Loucy (cell line): ENCODE measurements around the gene FFAR3.

Source experiments
- H2AFZ ChIP-seq: fragments of 200-600 bp; sonication (generic); 2 replicates; pipeline ENCODE4 v1.6.0; 2016; ENCODE audit warnings: antibody characterized with exemption, mild to moderate bottlenecking, low read length, moderate library complexity
- H3F3A ChIP-seq: fragments of 200-600 bp; 2 replicates; pipeline ENCODE4 v1.6.0; 2016; ENCODE audit warnings: antibody characterized with exemption, low read depth, mild to moderate bottlenecking
- H3K27me3 ChIP-seq: fragments of 200-600 bp; sonication (generic); 2 replicates; pipeline ENCODE4 v1.6.1; 2014; ENCODE audit warnings: low read length, mild to moderate bottlenecking; ENCODE audit not compliant: insufficient read depth, poor library complexity, severe bottlenecking
- H3K36me3 ChIP-seq: fragments of 200-600 bp; sonication (generic); 2 replicates; pipeline ENCODE4 v1.6.1; 2016; ENCODE audit warnings: low read length; ENCODE audit not compliant: insufficient read depth
- H3K4me1 ChIP-seq: fragments of 200-600 bp; sonication (generic); 2 replicates; pipeline ENCODE4 v1.5.1; 2014; ENCODE audit warnings: low read length, mild to moderate bottlenecking; ENCODE audit not compliant: insufficient read depth, poor library complexity, severe bottlenecking
- H3K4me2 ChIP-seq: fragments of 200-600 bp; sonication (generic); 2 replicates; pipeline ENCODE4 v1.6.0; 2014; ENCODE audit warnings: antibody characterized with exemption, low read length, low read depth, mild to moderate bottlenecking; ENCODE audit not compliant: poor library complexity, severe bottlenecking
- H3K4me3 ChIP-seq: fragments of 200-600 bp; sonication (generic); 2 replicates; pipeline ENCODE4 v1.5.1; 2014; ENCODE audit warnings: low read length, mild to moderate bottlenecking, mixed read lengths; ENCODE audit not compliant: poor library complexity, severe bottlenecking
- H3K79me2 ChIP-seq: fragments of 200-600 bp; sonication (generic); 2 replicates; pipeline ENCODE4 v1.6.1; 2014; ENCODE audit warnings: low read length; ENCODE audit not compliant: insufficient read depth
- H3K9ac ChIP-seq: fragments of 200-600 bp; sonication (generic); 2 replicates; pipeline ENCODE4 v1.6.0; 2014; ENCODE audit warnings: mild to moderate bottlenecking, low read depth, low read length, moderate library complexity; ENCODE audit not compliant: poor library complexity, severe bottlenecking
- H3K9me2 ChIP-seq: fragments of 200-600 bp; sonication (generic); replicated peaks from 2 replicates; pipeline ENCODE4 v1.6.1; 2016; ENCODE audit warnings: low read depth, low read length, mixed read lengths
- H3K9me3 ChIP-seq: fragments of 200-600 bp; sonication (generic); 2 replicates; pipeline ENCODE4 v1.6.1; 2014; ENCODE audit warnings: mild to moderate bottlenecking, antibody characterized with exemption, low read length, low read depth; ENCODE audit not compliant: insufficient read depth
- H4K20me1 ChIP-seq: fragments of 200-600 bp; sonication (generic); 2 replicates; pipeline ENCODE4 v1.6.0; 2014; ENCODE audit warnings: antibody characterized with exemption, low read length, mild to moderate bottlenecking; ENCODE audit not compliant: insufficient read depth, poor library complexity, severe bottlenecking
- EZH2phosphoT487 ChIP-seq: fragments of 200-600 bp; IDR thresholded peaks from 2 replicates; pipeline ENCODE4 v1.6.1; 2018; ENCODE audit warnings: antibody characterized with exemption, mild to moderate bottlenecking, moderate library complexity, borderline replicate concordance
- TF ChIP-seq, protein P1 (sequence below): fragments of 200-600 bp; sonication (generic); conservative IDR thresholded peaks from 2 replicates; pipeline ENCODE4 v1.5.1; 2014; ENCODE audit warnings: mild to moderate bottlenecking, antibody characterized with exemption, low read length

The FFAR3 gene

GRCh38 chr19:35396240-35396885, 38.1 kb downstream of the FFAR3 start:
- Histone ChIP-seq H3K4me3 (no peak overlapping the region), H3K9ac (no peak overlapping the region), H4K20me1 (no peaks in the 10 kb centered on the region), H3K27me3 (no peaks in the 10 kb centered on the region), H3K79me2 (no peaks in the 10 kb centered on the region), H2AFZ (no peak overlapping the region), H3K4me2 (no peak overlapping the region), H3K4me1 (peaks cover 8% of the 10 kb centered on the region), H3K9me2 (no peaks in the 10 kb centered on the region), H3K36me3 (no peaks in the 10 kb centered on the region), H3F3A (no peaks in the 10 kb centered on the region), H3K9me3 (no peaks in the 10 kb centered on the region)
- TF ChIP-seq EZH2phosphoT487, result no peak
- TF ChIP-seq, protein P1, sequence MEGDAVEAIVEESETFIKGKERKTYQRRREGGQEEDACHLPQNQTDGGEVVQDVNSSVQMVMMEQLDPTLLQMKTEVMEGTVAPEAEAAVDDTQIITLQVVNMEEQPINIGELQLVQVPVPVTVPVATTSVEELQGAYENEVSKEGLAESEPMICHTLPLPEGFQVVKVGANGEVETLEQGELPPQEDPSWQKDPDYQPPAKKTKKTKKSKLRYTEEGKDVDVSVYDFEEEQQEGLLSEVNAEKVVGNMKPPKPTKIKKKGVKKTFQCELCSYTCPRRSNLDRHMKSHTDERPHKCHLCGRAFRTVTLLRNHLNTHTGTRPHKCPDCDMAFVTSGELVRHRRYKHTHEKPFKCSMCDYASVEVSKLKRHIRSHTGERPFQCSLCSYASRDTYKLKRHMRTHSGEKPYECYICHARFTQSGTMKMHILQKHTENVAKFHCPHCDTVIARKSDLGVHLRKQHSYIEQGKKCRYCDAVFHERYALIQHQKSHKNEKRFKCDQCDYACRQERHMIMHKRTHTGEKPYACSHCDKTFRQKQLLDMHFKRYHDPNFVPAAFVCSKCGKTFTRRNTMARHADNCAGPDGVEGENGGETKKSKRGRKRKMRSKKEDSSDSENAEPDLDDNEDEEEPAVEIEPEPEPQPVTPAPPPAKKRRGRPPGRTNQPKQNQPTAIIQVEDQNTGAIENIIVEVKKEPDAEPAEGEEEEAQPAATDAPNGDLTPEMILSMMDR, result no peak

- H3K9me2 ChIP-seq, result no peaks in the 10 kb centered on the region
- no peak overlapping the region for H3K9ac ChIP-seq
- H3K27me3 ChIP-seq, result no peaks in the 10 kb centered on the region
- H3K4me1 ChIP-seq, result peaks cover 9% of the 10 kb centered on the region
- no peak overlapping the region for H2AFZ ChIP-seq
- H3K4me3 ChIP-seq, result no peak overlapping the region
- no peaks in the 10 kb centered on the region for H3K9me3 ChIP-seq
- no peaks in the 10 kb centered on the region for H3F3A ChIP-seq
- H3K79me2 ChIP-seq, result no peaks in the 10 kb centered on the region
- H4K20me1 ChIP-seq, result no peaks in the 10 kb centered on the region
- no peak overlapping the region for H3K4me2 ChIP-seq
- no peaks in the 10 kb centered on the region for H3K36me3 ChIP-seq
- no peak for TF ChIP-seq EZH2phosphoT487
- TF ChIP-seq, protein P1, result no peak
These were observed 38.8 kb downstream of the FFAR3 start for GRCh38 chr19:35397064-35397463.

DNA sequence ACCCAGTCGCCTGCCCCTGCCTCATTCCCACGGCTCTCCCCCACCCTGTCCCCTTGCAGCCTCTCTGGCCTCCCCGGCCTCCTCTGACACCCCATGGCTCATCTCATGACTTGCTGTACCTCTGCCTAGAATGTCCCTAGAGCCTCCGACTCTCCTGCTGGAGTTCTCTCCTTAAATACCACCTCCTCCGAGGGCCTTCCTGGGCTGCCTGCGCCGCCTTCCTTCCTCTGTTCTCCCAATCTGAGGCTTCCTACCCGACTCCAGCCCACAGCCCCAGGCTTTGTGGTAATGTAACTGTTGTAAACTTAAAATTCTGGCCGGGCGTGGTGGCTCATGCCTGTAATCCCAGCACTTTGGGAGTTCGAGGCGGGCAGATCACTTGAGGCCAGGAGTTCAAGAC, 40.3 kb downstream of the FFAR3 start:
- TF ChIP-seq, protein P1, result no peak

More for the DNA sequence above, 40.3 kb downstream of the FFAR3 start:
- H3K9me3 ChIP-seq, result no peaks in the 10 kb centered on the region
- H3K4me3 ChIP-seq, result no peak overlapping the region
- no peak overlapping the region for H3K4me2 ChIP-seq
- H3K9me2 ChIP-seq, result no peaks in the 10 kb centered on the region
- H2AFZ ChIP-seq, result no peak overlapping the region
- H3K36me3 ChIP-seq, result no peaks in the 10 kb centered on the region
- no peak overlapping the region for H3K9ac ChIP-seq
- no peaks in the 10 kb centered on the region for H3K79me2 ChIP-seq
- H3K27me3 ChIP-seq, result no peaks in the 10 kb centered on the region
- no peaks in the 10 kb centered on the region for H4K20me1 ChIP-seq
- peaks cover 15% of the 10 kb centered on the region for H3K4me1 ChIP-seq
- H3F3A ChIP-seq, result no peaks in the 10 kb centered on the region
